Mammary epithelial cell (primary cell): ENCODE data around the gene HSPA12A.

Source experiments
- CTCF ChIP-seq, 2 donors: IDR thresholded peaks in 1 of 2; conservative IDR thresholded peaks in 1 of 2; 2 replicates each; pipeline ENCODE4 v1.5.1; 2011 to 2012; ENCODE audit warnings: inconsistent platforms in 2 of 2, low read length in 2 of 2, mild to moderate bottlenecking in 2 of 2, control low read depth in 1 of 2, low read depth in 1 of 2; ENCODE audit not compliant: insufficient read depth in 1 of 2; ENCODE audit errors: extremely low read depth in 1 of 2
- EZH2 ChIP-seq: IDR thresholded peaks from 2 replicates; pipeline ENCODE4 v1.6.1; 2012; ENCODE audit warnings: low read length, inconsistent platforms, borderline replicate concordance

DNA sequence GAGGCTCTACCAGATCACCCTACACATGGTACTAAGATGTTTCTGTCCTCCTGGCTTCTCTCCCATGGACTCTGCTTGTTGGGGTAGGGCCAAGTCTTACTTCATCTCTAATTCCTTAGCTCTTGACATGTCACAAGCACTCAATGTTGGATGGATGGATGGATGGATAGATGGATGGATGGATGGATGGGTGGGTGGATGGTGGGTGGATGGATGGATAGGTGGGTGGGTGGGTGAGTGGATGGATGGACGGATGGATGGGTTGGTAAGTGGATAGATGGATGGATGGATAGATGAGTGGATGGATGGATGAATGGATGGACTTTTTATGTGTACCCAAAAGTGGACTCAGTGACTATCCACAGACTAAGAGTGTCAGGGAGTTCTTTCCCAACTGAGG lies 28.5 kb downstream of the HSPA12A start:
- TF ChIP-seq EZH2 (no peak), CTCF (conservative IDR thresholded peaks at IDR 0.05 in 1 of 2, IDR thresholded peaks at IDR 0.05 in 1 of 2; ENCODE audit: extremely low read depth in 1 of 2, insufficient read depth in 1 of 2, low read depth in 1 of 2, low read length in 2 of 2) (no peak)
